Measurements from ENCODE around the gene NCKAP5. TPM values are rescaled to one million over a fixed set of nuclear protein-coding genes. Genes with fewer than 3 reads are reported as not detected.
"Not testable (repeated sequence)": the region's sequence is repeated elsewhere in the genome, so short reads cannot be mapped to it uniquely, and the experiment has no call there.

The NCKAP5 gene
- total RNA-seq, 2 donors from 2014 or later: not detected

GRCh38 chr2:132816234-132816633 is 752.0 kb downstream of the NCKAP5 start:
- Mint-ChIP-seq H3K4me1 (ENCODE audit: low read depth in 2 of 2) (no peaks in the 10 kb centered on the region), H3K27ac (no peak overlapping the region), H3K36me3 (no peaks in the 10 kb centered on the region), H3K9me3 (peaks cover 9% of the 10 kb centered on the region), H3K4me3 (no peak overlapping the region), H3K27me3 (no peaks in the 10 kb centered on the region)
- no peak for ATAC-seq
- DNase-seq (ENCODE audit: low spot score): no peak

- Mint-ChIP-seq H3K27me3 (no peaks in the 10 kb centered on the region), H3K27ac (no peak overlapping the region), H3K4me3 (no peak overlapping the region), H3K4me1 (ENCODE audit: low read depth in 2 of 2) (no peaks in the 10 kb centered on the region), H3K36me3 (peaks cover 3% of the 10 kb centered on the region), H3K9me3 (peaks cover 12% of the 10 kb centered on the region)
- ATAC-seq (no peak), DNase-seq (ENCODE audit: low spot score) (no peak)
Measured at GRCh38 chr2:132815516-132815915, 752.7 kb downstream of the NCKAP5 start.

DNA sequence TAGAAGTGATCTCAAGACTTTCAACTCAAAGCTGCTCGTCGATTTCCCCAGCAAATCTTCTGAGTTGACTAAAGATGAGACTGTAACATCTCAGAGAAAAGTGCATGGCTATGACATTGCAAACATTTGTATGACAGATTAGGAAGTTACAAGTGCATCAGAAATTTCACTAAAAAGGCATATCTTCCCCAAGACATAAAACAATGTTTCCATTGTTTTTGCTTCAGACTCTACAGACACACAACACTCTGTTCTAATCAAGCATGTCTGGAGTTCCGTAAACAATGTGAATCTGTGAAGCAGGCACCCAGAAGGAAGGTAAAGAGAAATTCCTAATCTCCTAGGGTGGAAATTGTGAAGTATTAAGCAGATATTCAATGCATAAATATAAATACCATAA is 753.6 kb downstream of the NCKAP5 start:
- Mint-ChIP-seq H3K4me1 (ENCODE audit: low read depth in 2 of 2) (no peaks in the 10 kb centered on the region), H3K36me3 (peaks cover 4% of the 10 kb centered on the region), H3K9me3 (peaks cover 16% of the 10 kb centered on the region), H3K27me3 (no peaks in the 10 kb centered on the region), H3K27ac (no peak overlapping the region), H3K4me3 (no peak overlapping the region)
- DNase-seq (ENCODE audit: low spot score) (no peak), ATAC-seq (no peak)

GRCh38 chr2:132813422-132813821 is 754.8 kb downstream of the NCKAP5 start:
- peaks cover 21% of the 10 kb centered on the region for H3K9me3 Mint-ChIP-seq
- no peak overlapping the region for H3K4me3 Mint-ChIP-seq
- no peaks in the 10 kb centered on the region for H3K4me1 Mint-ChIP-seq (ENCODE audit: low read depth in 2 of 2)
- DNase-seq (ENCODE audit: low spot score) (no peak), ATAC-seq (no peak)
- H3K27ac Mint-ChIP-seq: no peak overlapping the region
- H3K36me3 Mint-ChIP-seq: peaks cover 4% of the 10 kb centered on the region
- H3K27me3 Mint-ChIP-seq: no peaks in the 10 kb centered on the region

- Mint-ChIP-seq H3K4me1 (ENCODE audit: low read depth in 2 of 2) (no peaks in the 10 kb centered on the region), H3K9me3 (peaks cover 24% of the 10 kb centered on the region)
Measured at GRCh38 chr2:132811148-132811915, 756.9 kb downstream of the NCKAP5 start.

GRCh38 chr2:132809962-132810361 is 758.3 kb downstream of the NCKAP5 start:
- H3K36me3 Mint-ChIP-seq; DNase-seq (ENCODE audit: low spot score); H3K27me3 Mint-ChIP-seq; H3K4me3 Mint-ChIP-seq; H3K27ac Mint-ChIP-seq; ATAC-seq; H3K4me1 Mint-ChIP-seq (ENCODE audit: low read depth in 2 of 2): not testable (repeated sequence)
- H3K9me3 Mint-ChIP-seq: peaks cover 24% of the 10 kb centered on the region

More at GRCh38 chr2:132811148-132811915, 756.9 kb downstream of the NCKAP5 start:
- Mint-ChIP-seq H3K36me3 (peaks cover 4% of the 10 kb centered on the region), H3K27ac (no peak overlapping the region), H3K27me3 (no peaks in the 10 kb centered on the region), H3K4me3 (no peak overlapping the region)
- no peak for ATAC-seq
- DNase-seq (ENCODE audit: low spot score): no peak

- H3K36me3 Mint-ChIP-seq: no peaks in the 10 kb centered on the region
- H3K27ac Mint-ChIP-seq: no peak overlapping the region
- ATAC-seq (no peak), DNase-seq (ENCODE audit: low spot score) (no peak)
- H3K4me1 Mint-ChIP-seq (ENCODE audit: low read depth in 2 of 2): no peaks in the 10 kb centered on the region
- peaks cover 10% of the 10 kb centered on the region for H3K9me3 Mint-ChIP-seq
- H3K4me3 Mint-ChIP-seq: no peak overlapping the region
- no peaks in the 10 kb centered on the region for H3K27me3 Mint-ChIP-seq
Measured at GRCh38 chr2:132804051-132804450, 764.2 kb downstream of the NCKAP5 start.

DNA sequence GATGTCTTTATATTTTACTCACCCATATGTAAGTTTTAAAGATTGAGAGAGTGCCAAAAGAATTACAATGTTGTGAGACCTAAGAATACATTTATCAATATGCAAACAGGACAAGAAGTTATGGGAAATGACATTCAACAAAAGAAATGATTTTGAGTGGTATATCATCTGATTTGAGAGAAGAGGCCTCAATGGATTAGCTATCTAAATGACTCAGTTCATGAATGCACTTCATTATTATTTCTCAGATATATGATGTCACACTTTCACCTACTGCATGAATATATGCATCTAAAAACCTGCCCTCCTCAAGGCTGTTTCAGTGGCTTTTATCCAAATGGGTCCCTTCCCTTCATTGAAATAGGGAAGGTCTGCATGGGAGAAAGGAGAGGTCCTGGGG is 769.9 kb downstream of the NCKAP5 start:
- ATAC-seq (no peak), DNase-seq (ENCODE audit: low spot score) (no peak)
- Mint-ChIP-seq H3K4me1 (ENCODE audit: low read depth in 2 of 2) (no peaks in the 10 kb centered on the region), H3K36me3 (no peaks in the 10 kb centered on the region), H3K4me3 (no peak overlapping the region), H3K27me3 (no peaks in the 10 kb centered on the region), H3K27ac (no peak overlapping the region), H3K9me3 (no peaks in the 10 kb centered on the region)

GRCh38 chr2:132797556-132797955 is 770.7 kb downstream of the NCKAP5 start:
- Mint-ChIP-seq H3K4me3 (no peak overlapping the region), H3K27me3 (no peaks in the 10 kb centered on the region), H3K4me1 (ENCODE audit: low read depth in 2 of 2) (no peaks in the 10 kb centered on the region), H3K36me3 (no peaks in the 10 kb centered on the region), H3K27ac (no peak overlapping the region), H3K9me3 (no peaks in the 10 kb centered on the region)
- DNase-seq (ENCODE audit: low spot score) (no peak), ATAC-seq (no peak)

GRCh38 chr2:132797071-132797470 is 771.2 kb downstream of the NCKAP5 start:
- no peak overlapping the region for H3K27ac Mint-ChIP-seq
- no peaks in the 10 kb centered on the region for H3K27me3 Mint-ChIP-seq

GRCh38 chr2:132795220-132795619 is 773.0 kb downstream of the NCKAP5 start:
- Mint-ChIP-seq H3K27ac (no peak overlapping the region), H3K27me3 (no peaks in the 10 kb centered on the region), H3K36me3 (no peaks in the 10 kb centered on the region), H3K4me3 (no peak overlapping the region), H3K9me3 (peaks cover 4% of the 10 kb centered on the region), H3K4me1 (ENCODE audit: low read depth in 2 of 2) (no peaks in the 10 kb centered on the region)
- DNase-seq (ENCODE audit: low spot score) (no peak), ATAC-seq (no peak)

More at GRCh38 chr2:132797071-132797470, 771.2 kb downstream of the NCKAP5 start:
- H3K36me3 Mint-ChIP-seq: no peaks in the 10 kb centered on the region
- no peaks in the 10 kb centered on the region for H3K4me1 Mint-ChIP-seq (ENCODE audit: low read depth in 2 of 2)
- H3K9me3 Mint-ChIP-seq: no peaks in the 10 kb centered on the region
- ATAC-seq (no peak), DNase-seq (ENCODE audit: low spot score) (no peak)
- H3K4me3 Mint-ChIP-seq: no peak overlapping the region

DNA sequence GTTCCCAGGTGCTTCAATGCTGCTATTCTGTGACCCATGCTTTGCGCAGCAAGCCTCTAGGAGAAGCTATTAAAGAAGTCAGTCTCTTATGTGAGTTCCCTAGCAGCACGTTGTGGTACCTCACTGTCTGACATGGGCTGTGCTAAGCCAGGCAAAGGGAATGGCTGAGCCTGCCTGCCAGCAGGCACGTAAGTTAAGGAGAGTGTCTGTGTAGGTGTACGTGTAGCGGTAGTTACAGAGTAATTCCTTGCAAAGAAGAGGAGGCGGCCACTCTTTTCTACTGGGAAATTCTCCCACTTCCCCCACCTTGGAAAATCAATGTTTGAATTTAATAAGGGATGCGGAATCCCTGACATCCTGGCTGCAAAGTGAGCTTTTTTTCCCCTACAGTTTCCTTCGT is 774.7 kb downstream of the NCKAP5 start:
- H3K36me3 Mint-ChIP-seq: no peaks in the 10 kb centered on the region
- no peak overlapping the region for H3K27ac Mint-ChIP-seq
- DNase-seq (ENCODE audit: low spot score): no peak
- no peaks in the 10 kb centered on the region for H3K27me3 Mint-ChIP-seq
- H3K4me3 Mint-ChIP-seq: no peak overlapping the region
- H3K9me3 Mint-ChIP-seq: peaks cover 4% of the 10 kb centered on the region
- H3K4me1 Mint-ChIP-seq (ENCODE audit: low read depth in 2 of 2): no peaks in the 10 kb centered on the region
- ATAC-seq: no peak

DNA sequence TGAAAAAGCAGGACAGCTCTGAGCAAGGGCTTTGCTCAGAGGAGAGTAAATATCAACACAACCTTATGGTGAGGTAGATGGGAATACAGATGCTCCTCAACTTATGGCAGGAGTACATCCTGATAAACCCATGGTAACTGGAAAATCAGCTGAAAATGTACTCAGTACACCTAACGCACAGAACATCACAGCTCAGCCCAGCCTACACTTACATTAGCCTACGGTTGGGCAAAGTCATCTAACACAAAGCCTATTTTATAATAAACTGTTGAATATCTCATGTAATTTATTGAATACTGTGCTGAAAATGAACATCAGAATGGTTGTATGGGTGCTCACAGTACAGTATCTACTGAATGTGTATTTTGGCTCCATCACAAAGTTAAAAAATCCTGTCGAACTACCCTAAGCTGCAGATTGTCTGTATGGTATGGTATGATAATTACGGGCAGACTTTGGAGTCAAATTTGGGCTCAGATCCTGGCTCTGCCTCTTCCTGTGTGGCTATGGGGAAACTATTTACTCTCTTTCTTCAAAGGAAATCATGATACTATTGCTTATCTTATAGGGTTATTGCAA is 778.0 kb downstream of the NCKAP5 start:
- DNase-seq (ENCODE audit: low spot score) (no peak), ATAC-seq (no peak)
- Mint-ChIP-seq H3K27me3 (no peaks in the 10 kb centered on the region), H3K36me3 (no peaks in the 10 kb centered on the region), H3K4me1 (ENCODE audit: low read depth in 2 of 2) (no peaks in the 10 kb centered on the region), H3K27ac (no peak overlapping the region), H3K4me3 (no peak overlapping the region), H3K9me3 (peaks cover 4% of the 10 kb centered on the region)

- H3K36me3 Mint-ChIP-seq: no peaks in the 10 kb centered on the region
- no peak for ATAC-seq
- no peaks in the 10 kb centered on the region for H3K27me3 Mint-ChIP-seq
- no peak overlapping the region for H3K4me3 Mint-ChIP-seq
- H3K9me3 Mint-ChIP-seq: peaks cover 4% of the 10 kb centered on the region
- no peaks in the 10 kb centered on the region for H3K4me1 Mint-ChIP-seq (ENCODE audit: low read depth in 2 of 2)
- H3K27ac Mint-ChIP-seq: no peak overlapping the region
- no peak for DNase-seq (ENCODE audit: low spot score)
Measured at GRCh38 chr2:132789066-132789465, 779.2 kb downstream of the NCKAP5 start.

Measured in natural killer cell treated with Interleukin-12 subunit alpha and Interleukin-12 subunit beta and Interleukin-15 and Interleukin-18, amount 100 ng/mL, for 72 hours (primary cell).